GM23248 (cell line): Measurements from ENCODE around the gene SERPINH1. TPM values are rescaled to one million over a fixed set of nuclear protein-coding genes. Genes with fewer than 3 reads are reported as not detected.
"Not testable (repeated sequence)": the region's sequence is repeated elsewhere in the genome, so short reads cannot be mapped to it uniquely, and the experiment has no call there.

Experiments
- DNase-seq: peaks from one replicate; pipeline ENCODE4 v3.0.0-alpha.2; 2015
- H2AFZ ChIP-seq: fragments of 200-600 bp; sonication (generic); 2 replicates; pipeline ENCODE4 v1.6.1; 2016; ENCODE audit warnings: antibody characterized with exemption
- H3F3A ChIP-seq: fragments of 200-600 bp; sonication (generic); 2 replicates; pipeline ENCODE4 v1.6.1; 2016; ENCODE audit warnings: mild to moderate bottlenecking, antibody characterized with exemption, mixed run types; ENCODE audit not compliant: insufficient read depth
- H3K27ac ChIP-seq: fragments of 200-600 bp; sonication (generic); 2 replicates; pipeline ENCODE4 v1.5.1; 2016; ENCODE audit warnings: mild to moderate bottlenecking
- H3K27me3 ChIP-seq: fragments of 200-600 bp; sonication (generic); replicated peaks from 2 replicates; pipeline ENCODE4 v1.6.1; 2016; ENCODE audit warnings: mild to moderate bottlenecking; ENCODE audit not compliant: insufficient read depth
- H3K36me3 ChIP-seq: fragments of 200-600 bp; sonication (generic); 2 replicates; pipeline ENCODE4 v1.6.1; 2016; ENCODE audit warnings: low read depth, mild to moderate bottlenecking
- H3K4me1 ChIP-seq: fragments of 200-600 bp; sonication (generic); 2 replicates; pipeline ENCODE4 v1.6.1; 2016; ENCODE audit warnings: mild to moderate bottlenecking; ENCODE audit not compliant: insufficient read depth
- H3K4me2 ChIP-seq: fragments of 200-600 bp; sonication (generic); one replicate; pipeline ENCODE4 v1.6.1; 2016; ENCODE audit warnings: mild to moderate bottlenecking; ENCODE audit not compliant: unreplicated experiment
- H3K4me3 ChIP-seq: fragments of 200-600 bp; sonication (generic); 2 replicates; pipeline ENCODE4 v1.5.1; 2016; ENCODE audit warnings: mild to moderate bottlenecking
- H3K79me2 ChIP-seq: fragments of 200-600 bp; sonication (generic); 2 replicates; pipeline ENCODE4 v1.6.1; 2016; ENCODE audit warnings: mild to moderate bottlenecking; ENCODE audit not compliant: insufficient read depth
- H3K9ac ChIP-seq: fragments of 200-600 bp; sonication (generic); 2 replicates; pipeline ENCODE4 v1.6.1; 2016; ENCODE audit warnings: mild to moderate bottlenecking
- H3K9me2 ChIP-seq: fragments of 200-600 bp; sonication (generic); 2 replicates; pipeline ENCODE4 v1.6.1; 2016; ENCODE audit warnings: mixed run types, mild to moderate bottlenecking, moderate library complexity; ENCODE audit not compliant: insufficient read depth
- H3K9me3 ChIP-seq: fragments of 200-600 bp; sonication (generic); one replicate; pipeline ENCODE4 v1.6.1; 2017; ENCODE audit warnings: low read depth
- H4K20me1 ChIP-seq: fragments of 200-600 bp; sonication (generic); 2 replicates; pipeline ENCODE4 v1.6.0; 2016; ENCODE audit not compliant: insufficient read depth
- EZH2 ChIP-seq: fragments of 200-600 bp; sonication (generic); IDR thresholded peaks from 2 replicates; pipeline ENCODE4 v1.6.1; 2018; ENCODE audit warnings: antibody characterized with exemption, mild to moderate bottlenecking; ENCODE audit not compliant: insufficient read depth, poor library complexity, severe bottlenecking
- EZH2phosphoT487 ChIP-seq: fragments of 200-600 bp; sonication (generic); IDR thresholded peaks from 2 replicates; pipeline ENCODE4 v1.6.1; 2018; ENCODE audit warnings: antibody characterized with exemption, moderate library complexity, mild to moderate bottlenecking, low read depth; ENCODE audit not compliant: insufficient read depth
- WGBS, 2 experiments: methylation state at CpG; one replicate each; pipeline ENCODE4 v1.1.6; 2015 to 2017; ENCODE audit warnings: low lambda C conversion rate in 2 of 2, low coverage in 1 of 2; ENCODE audit errors: missing lambda C conversion rate in 2 of 2; 5-methylcytosine and 5-hydroxymethylcytosine counted together
- in situ Hi-C: fragments of 300-500 bp; cut with MboI; formaldehyde crosslinking; loops from 2 replicates; pipeline ENCODE4 v1.15.0; 2020
- polyA plus RNA-seq: library from polyadenylated mRNA; unstranded; fragments of >200 nt; fragmentation: Nextera tagmentation; extraction: Ambion mirVana; gene quantifications from 2 replicates; pipeline ENCODE4 v1.2.1, GENCODE V29; 2016
- total RNA-seq: library from RNA; depleted of rRNA; stranded (reverse); fragments of >200 nt; shearing (Covaris generic); gene quantifications from 2 replicates; pipeline ENCODE4 v1.2.3, GENCODE V29; 2014

Gene SERPINH1
- total and polyA plus RNA-seq, 2 experiments from 2014 or later, result 520 to 1,872 TPM

DNA sequence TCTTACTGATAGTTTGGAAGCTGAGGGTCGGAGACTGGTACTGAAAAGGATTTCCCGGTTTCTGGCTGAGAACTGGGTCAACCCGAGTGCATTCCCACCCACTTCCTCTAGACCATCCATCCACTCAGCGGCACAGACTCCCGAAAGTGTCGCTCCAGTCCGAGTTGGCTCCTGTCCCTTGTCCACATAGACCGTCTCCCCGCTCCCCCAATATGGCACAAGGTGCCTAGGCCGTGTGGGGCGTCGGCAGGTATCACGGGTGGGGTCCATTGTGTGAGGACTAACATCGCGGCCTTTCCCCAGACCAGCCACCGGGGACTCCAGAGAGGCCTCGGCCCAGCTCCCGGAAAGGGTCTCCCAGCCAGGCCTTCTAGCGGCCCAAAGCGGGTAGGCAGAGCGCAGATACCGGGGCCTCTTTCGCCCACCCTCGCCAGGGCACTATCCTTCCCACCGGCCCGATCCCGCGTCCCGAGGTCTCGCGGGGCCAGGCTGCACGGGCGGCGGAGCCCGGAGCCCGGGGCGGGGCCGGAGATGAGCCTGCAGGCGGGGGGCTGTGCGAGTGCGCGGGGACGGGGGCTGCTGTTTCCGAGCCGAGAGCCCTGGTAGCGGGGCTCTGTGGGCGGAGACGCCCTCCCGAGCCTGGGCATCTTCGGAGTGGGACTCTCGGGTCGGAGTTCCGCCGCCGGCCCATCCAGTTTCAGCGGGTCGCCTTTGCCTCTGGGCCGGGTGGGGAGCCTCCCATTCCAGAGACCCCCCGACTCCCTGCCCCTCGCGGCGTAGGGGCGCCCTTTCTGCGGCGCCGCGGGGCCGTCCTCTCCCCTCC, 21.1 kb downstream of the SERPINH1 start:
- no peaks in the 10 kb centered on the region for H3K9me2 ChIP-seq
- H3K4me1 ChIP-seq, result peaks cover 12% of the 10 kb centered on the region
- WGBS, 2 experiments, result 2 to 3% methylated on average over 42 to 53 of the region's 68 CpGs
- H3K9ac ChIP-seq, result peak overlapping the region; percentile 93
- H3K9me3 ChIP-seq, result no peaks in the 10 kb centered on the region
- H4K20me1 ChIP-seq, result no peaks in the 10 kb centered on the region
- no peak for TF ChIP-seq EZH2
- TF ChIP-seq EZH2phosphoT487, result no peak
- H3K79me2 ChIP-seq, result no peaks in the 10 kb centered on the region
- no peaks in the 10 kb centered on the region for H3K27me3 ChIP-seq
- H3K4me2 ChIP-seq, result peak overlapping the region; percentile 79
- H3K36me3 ChIP-seq, result no peaks in the 10 kb centered on the region
- peak overlapping the region; percentile 75 for H3K4me3 ChIP-seq
- peak overlapping the region; percentile 68 for H3K27ac ChIP-seq
- in situ Hi-C loops, result no loop called here
- H3F3A ChIP-seq, result peaks cover 3% of the 10 kb centered on the region; the same call in 1 of the 2 replicates
- H2AFZ ChIP-seq, result peak overlapping the region; percentile 93
- peak; percentile 88 for DNase-seq

DNA sequence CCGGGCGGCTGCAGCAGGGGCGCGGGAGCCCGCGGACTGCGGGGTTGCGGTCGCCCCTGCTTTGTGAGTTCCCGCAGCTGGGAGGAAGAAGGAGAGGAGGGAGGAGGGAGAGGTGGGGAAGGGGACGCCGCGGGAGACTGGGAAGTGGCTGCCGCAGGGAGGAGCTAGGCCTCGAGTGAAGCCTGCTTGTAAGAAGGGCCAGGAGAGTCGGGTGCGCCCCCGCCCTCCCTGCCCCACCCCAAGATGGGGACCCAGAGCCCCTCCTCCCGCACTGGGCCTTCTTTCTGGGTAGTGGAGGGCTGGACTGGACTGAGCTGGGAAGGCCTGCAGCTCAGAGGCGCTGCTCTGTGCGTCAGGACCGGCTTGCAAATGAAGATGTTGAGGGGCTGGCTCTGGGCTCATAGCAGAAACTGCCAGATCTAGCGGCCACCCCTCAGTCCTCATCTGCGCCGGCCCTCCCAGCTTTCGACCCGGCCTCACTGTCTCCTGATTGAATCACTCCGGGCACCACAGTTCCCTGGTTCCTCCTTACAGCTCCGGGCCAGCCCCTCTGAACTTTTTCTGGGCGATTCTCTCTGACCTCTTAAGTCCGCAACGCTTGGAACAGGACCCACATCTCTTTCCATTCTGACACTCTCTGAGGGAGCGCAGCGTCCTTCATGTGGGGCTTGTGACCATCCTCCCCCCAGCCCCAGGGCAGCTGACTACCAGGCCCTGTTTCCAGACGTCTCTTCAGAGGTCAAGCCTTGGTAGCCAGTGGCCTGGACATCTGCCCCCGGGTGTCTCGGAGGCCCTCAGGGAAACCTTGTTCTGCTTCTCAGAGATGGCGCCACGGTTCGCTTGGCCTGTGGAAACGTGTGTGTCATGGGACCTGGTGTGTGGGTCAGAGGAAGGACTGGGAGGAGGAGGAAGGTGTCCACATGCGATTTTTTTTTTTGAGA, 21.9 kb downstream of the SERPINH1 start:
- H3K4me3 ChIP-seq, result peak overlapping the region; percentile 75
- no peaks in the 10 kb centered on the region for H3F3A ChIP-seq
- H3K36me3 ChIP-seq, result no peaks in the 10 kb centered on the region
- TF ChIP-seq EZH2phosphoT487, result no peak
- no peak for TF ChIP-seq EZH2
- peak overlapping the region; percentile 93 for H3K9ac ChIP-seq
- H3K27me3 ChIP-seq, result no peaks in the 10 kb centered on the region
- in situ Hi-C loops, result no loop called here
- no peaks in the 10 kb centered on the region for H3K9me2 ChIP-seq
- peak overlapping the region; percentile 93 for H2AFZ ChIP-seq
- no peaks in the 10 kb centered on the region for H4K20me1 ChIP-seq
- H3K27ac ChIP-seq, result peak overlapping the region; percentile 68
- H3K9me3 ChIP-seq, result no peaks in the 10 kb centered on the region
- H3K4me2 ChIP-seq, result peak overlapping the region; percentile 79
- peak; percentile 74 for DNase-seq
- H3K79me2 ChIP-seq, result no peaks in the 10 kb centered on the region
- peaks cover 12% of the 10 kb centered on the region for H3K4me1 ChIP-seq
- 24 to 31% methylated on average over 34 to 42 of the region's 42 CpGs for WGBS, 2 experiments

GRCh38 chr11:75584659-75585292, 22.7 kb downstream of the SERPINH1 start:
- not testable (repeated sequence) for DNase-seq, H3K4me2 ChIP-seq

DNA sequence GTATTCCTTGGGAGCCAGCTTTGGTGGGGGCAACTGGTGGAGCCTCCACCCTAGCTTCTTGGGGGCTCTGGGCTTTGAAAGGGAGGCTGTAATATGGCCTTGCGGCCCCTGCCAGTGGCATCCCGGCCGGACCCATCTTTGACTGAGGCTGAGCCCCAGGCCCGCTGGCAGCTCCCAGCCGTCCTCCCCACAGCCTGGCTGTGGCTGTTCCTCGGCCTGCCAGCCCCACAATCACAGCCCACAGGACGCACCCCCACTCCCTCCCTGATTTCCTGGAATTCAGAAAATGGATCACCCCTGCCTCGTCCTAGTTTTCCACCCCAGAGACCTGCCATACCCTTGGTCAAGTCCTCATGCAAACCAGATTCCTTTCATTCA, 23.2 kb downstream of the SERPINH1 start:
- no peaks in the 10 kb centered on the region for H3K27me3 ChIP-seq
- H3K9me2 ChIP-seq, result no peaks in the 10 kb centered on the region
- 65 to 71% methylated on average over 8 of the region's 8 CpGs for WGBS, 2 experiments
- no peaks in the 10 kb centered on the region for H4K20me1 ChIP-seq
- H3K9me3 ChIP-seq, result no peaks in the 10 kb centered on the region
- TF ChIP-seq EZH2 (no peak), EZH2phosphoT487 (no peak)
- H3K4me1 ChIP-seq, result peaks cover 12% of the 10 kb centered on the region
- no peak overlapping the region for H3K9ac ChIP-seq
- no peak overlapping the region for H3K27ac ChIP-seq
- in situ Hi-C loops, result no loop called here
- H3K79me2 ChIP-seq, result no peaks in the 10 kb centered on the region
- no peaks in the 10 kb centered on the region for H3K36me3 ChIP-seq
- H3K4me2 ChIP-seq, result no peak overlapping the region
- no peak overlapping the region for H2AFZ ChIP-seq
- no peak overlapping the region for H3K4me3 ChIP-seq
- no peak for DNase-seq
- H3F3A ChIP-seq, result no peaks in the 10 kb centered on the region

More at GRCh38 chr11:75584659-75585292, 22.7 kb downstream of the SERPINH1 start:
- H3K79me2 ChIP-seq, H3K36me3 ChIP-seq, H3F3A ChIP-seq, H3K4me3 ChIP-seq, H3K9me2 ChIP-seq, H3K9me3 ChIP-seq, H3K27me3 ChIP-seq, H4K20me1 ChIP-seq, H3K9ac ChIP-seq, H2AFZ ChIP-seq, H3K27ac ChIP-seq, in situ Hi-C loops: not testable (repeated sequence)
- 79 to 84% methylated on average over 12 of the region's 12 CpGs for WGBS, 2 experiments
- H3K4me1 ChIP-seq, result peaks cover 12% of the 10 kb centered on the region
